ENCODE results near the gene POGK.

POGK gene

DNA sequence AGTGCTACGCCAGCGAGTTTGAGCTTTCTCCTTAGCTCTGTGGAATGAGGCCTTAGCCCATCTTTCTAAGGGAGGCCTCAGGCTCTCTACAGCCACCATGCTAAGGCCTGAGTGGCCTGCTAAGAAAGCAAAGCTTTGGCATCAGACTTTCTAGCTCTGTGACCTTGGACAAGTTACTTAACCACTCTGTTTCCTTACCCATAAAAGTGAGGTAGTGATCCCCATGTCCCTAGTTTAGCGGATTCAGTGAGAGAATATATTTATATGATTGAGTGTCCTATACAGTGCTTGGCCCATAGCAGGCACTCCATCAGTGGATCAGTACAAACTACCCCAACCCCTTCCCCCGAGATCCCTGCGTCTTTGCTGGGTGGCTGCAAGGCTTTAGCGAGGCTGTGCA is 4.0 kb downstream of the POGK start:
- Histone ChIP-seq H3K27ac (peak overlapping the region in 1 of 2 donors; percentile 73), H3K4me3 (peak overlapping the region; percentile 26)
- TF ChIP-seq, protein P1, sequence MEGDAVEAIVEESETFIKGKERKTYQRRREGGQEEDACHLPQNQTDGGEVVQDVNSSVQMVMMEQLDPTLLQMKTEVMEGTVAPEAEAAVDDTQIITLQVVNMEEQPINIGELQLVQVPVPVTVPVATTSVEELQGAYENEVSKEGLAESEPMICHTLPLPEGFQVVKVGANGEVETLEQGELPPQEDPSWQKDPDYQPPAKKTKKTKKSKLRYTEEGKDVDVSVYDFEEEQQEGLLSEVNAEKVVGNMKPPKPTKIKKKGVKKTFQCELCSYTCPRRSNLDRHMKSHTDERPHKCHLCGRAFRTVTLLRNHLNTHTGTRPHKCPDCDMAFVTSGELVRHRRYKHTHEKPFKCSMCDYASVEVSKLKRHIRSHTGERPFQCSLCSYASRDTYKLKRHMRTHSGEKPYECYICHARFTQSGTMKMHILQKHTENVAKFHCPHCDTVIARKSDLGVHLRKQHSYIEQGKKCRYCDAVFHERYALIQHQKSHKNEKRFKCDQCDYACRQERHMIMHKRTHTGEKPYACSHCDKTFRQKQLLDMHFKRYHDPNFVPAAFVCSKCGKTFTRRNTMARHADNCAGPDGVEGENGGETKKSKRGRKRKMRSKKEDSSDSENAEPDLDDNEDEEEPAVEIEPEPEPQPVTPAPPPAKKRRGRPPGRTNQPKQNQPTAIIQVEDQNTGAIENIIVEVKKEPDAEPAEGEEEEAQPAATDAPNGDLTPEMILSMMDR (IDR thresholded peaks at IDR 0.05) = no peak
- no peak for DNase-seq (ENCODE audit: low spot score)

- TF ChIP-seq, protein P1 (IDR thresholded peaks at IDR 0.05) = no peak
- DNase-seq (ENCODE audit: low spot score) = no peak
- Histone ChIP-seq H3K27ac (peak overlapping the region; percentile 61 to 73), H3K4me3 (peak overlapping the region; percentile 26)
Measured at GRCh38 chr1:166843769-166844596, 4.7 kb downstream of the POGK start.

- Histone ChIP-seq H3K27ac (peak overlapping the region; percentile 61 to 73), H3K4me3 (no peak overlapping the region)
- TF ChIP-seq, protein P1 (IDR thresholded peaks at IDR 0.05) = no peak
- no peak for DNase-seq (ENCODE audit: low spot score)
Measured at GRCh38 chr1:166844791-166845190, 5.5 kb downstream of the POGK start.

DNA sequence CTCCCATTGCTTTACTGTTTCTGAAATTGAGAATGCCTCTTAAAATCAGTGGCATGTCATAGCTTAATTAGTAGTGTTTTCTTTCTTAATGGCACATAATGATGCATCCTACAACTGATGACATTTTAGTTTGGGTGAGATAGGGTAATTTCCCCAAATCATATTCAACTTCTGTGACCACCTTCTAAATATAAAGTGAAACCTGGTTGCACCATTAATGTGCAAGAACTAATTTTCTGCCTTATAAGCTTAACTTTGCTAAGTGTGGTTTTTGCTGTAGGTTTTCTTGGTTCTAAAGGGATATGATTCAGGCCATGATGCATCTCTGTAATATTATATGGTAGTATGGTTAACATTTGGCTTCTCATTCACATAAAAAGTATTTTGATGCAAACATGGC is 8.9 kb downstream of the POGK start:
- H3K27ac ChIP-seq = no peak overlapping the region
- TF ChIP-seq, protein P1 (IDR thresholded peaks at IDR 0.05) = no peak

DNA sequence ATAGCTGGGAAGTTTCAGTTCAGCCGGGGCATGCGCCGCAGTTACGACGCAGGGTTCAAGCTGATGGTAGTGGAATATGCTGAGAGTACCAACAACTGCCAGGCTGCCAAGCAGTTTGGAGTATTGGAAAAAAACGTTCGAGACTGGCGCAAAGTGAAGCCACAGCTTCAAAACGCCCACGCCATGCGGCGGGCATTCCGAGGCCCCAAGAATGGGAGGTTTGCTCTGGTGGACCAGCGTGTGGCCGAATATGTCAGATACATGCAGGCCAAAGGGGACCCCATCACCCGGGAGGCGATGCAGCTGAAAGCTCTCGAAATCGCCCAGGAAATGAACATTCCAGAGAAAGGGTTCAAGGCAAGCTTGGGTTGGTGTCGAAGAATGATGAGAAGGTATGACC is 9.9 kb downstream of the POGK start:
- Histone ChIP-seq H3K4me3 (no peak overlapping the region), H3K27ac (no peak overlapping the region)
- TF ChIP-seq, protein P1 (IDR thresholded peaks at IDR 0.05) = no peak
- no peak for DNase-seq (ENCODE audit: low spot score)

More for the DNA sequence above, 8.9 kb downstream of the POGK start:
- no peak for DNase-seq (ENCODE audit: low spot score)
- no peak overlapping the region for H3K4me3 ChIP-seq

GRCh38 chr1:166852918-166853317 is 13.6 kb downstream of the POGK start:
- Histone ChIP-seq H3K27ac (no peak overlapping the region), H3K4me3 (no peak overlapping the region)
- TF ChIP-seq, protein P1 (IDR thresholded peaks at IDR 0.05) = no peak
- no peak for DNase-seq (ENCODE audit: low spot score)

DNA sequence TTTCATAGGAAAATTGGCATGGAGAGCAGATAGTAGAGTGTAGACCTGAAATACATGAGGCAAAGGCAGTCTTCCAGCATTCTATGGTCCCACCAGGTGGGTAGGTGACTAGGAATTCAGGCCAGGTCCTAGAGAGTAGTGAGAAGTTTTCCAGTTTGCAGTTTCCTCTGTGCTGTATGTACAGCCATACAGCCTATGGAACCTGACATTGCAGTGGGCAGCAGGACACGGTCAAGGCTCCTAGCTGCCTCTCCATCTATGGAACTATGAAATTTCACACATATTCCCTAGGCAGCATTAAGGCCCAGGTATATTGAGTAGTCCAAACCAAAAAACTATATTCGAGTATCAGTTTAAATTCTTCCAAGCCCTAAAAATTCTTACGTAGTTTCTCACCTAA is 16.3 kb downstream of the POGK start:
- Histone ChIP-seq H3K4me3 (no peak overlapping the region), H3K27ac (no peak overlapping the region)
- TF ChIP-seq, protein P1 (IDR thresholded peaks at IDR 0.05) = no peak
- DNase-seq (ENCODE audit: low spot score) = no peak
